Measurements from ENCODE around the gene UBE2I.

The UBE2I gene

DNA sequence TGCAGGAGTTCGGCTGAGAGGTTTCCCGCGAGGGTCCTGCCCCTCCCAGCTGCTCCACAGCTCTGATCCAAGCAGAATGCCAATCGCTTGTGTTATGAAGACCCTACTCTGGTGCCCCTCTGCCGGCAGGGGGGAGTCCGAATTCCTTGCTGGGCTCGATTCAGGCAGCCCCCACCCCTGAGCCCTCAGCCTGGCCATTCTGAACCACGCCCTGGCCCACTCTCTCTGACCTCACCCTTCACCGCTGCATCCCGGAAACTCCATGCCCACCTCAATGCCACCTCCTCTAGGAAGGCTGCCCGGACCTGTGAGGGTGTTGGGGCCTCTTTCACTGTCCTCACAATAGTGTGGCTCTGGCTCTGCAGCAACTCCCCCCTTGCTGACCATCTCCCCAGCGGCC is 7.9 kb upstream of the UBE2I start:
- TF ChIP-seq EZH2 (IDR thresholded peaks at IDR 0.05; ENCODE audit: borderline replicate concordance, low read depth, low read length, severe bottlenecking) = no peak
- TF ChIP-seq, protein P1, sequence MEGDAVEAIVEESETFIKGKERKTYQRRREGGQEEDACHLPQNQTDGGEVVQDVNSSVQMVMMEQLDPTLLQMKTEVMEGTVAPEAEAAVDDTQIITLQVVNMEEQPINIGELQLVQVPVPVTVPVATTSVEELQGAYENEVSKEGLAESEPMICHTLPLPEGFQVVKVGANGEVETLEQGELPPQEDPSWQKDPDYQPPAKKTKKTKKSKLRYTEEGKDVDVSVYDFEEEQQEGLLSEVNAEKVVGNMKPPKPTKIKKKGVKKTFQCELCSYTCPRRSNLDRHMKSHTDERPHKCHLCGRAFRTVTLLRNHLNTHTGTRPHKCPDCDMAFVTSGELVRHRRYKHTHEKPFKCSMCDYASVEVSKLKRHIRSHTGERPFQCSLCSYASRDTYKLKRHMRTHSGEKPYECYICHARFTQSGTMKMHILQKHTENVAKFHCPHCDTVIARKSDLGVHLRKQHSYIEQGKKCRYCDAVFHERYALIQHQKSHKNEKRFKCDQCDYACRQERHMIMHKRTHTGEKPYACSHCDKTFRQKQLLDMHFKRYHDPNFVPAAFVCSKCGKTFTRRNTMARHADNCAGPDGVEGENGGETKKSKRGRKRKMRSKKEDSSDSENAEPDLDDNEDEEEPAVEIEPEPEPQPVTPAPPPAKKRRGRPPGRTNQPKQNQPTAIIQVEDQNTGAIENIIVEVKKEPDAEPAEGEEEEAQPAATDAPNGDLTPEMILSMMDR (IDR thresholded peaks at IDR 0.05; ENCODE audit: borderline replicate concordance, extremely low read depth, low read length, poor library complexity, severe bottlenecking) = no peak
- Histone ChIP-seq H3K9ac (ENCODE audit: low read depth, low read length) (no peak overlapping the region), H4K20me1 (ENCODE audit: insufficient read depth, low read length) (0 out of 2 replicates have a peak, but pooled peaks cover 2% of the 10 kb centered on the region), H3K79me2 (ENCODE audit: insufficient read depth, low read length) (no peaks in the 10 kb centered on the region), H3K4me1 (ENCODE audit: insufficient read depth, low read length) (peaks cover 13% of the 10 kb centered on the region), H3K27ac (ENCODE audit: low read length) (no peak overlapping the region), H3K4me2 (ENCODE audit: insufficient read depth, low read length) (no peak overlapping the region), H3K4me3 (ENCODE audit: low read depth in 1 of 2, low read length in 2 of 2) (no peak overlapping the region), H3K9me3 (ENCODE audit: insufficient read depth, low read length, severe bottlenecking) (no peaks in the 10 kb centered on the region), H2AFZ (ENCODE audit: low read depth, low read length) (no peak overlapping the region), H3K27me3 (ENCODE audit: insufficient read depth, low read length, poor library complexity) (no peaks in the 10 kb centered on the region), H3K36me3 (ENCODE audit: insufficient read depth, low read length) (no peaks in the 10 kb centered on the region)
- no peak for DNase-seq
- ATAC-seq (ENCODE audit: insufficient read depth, low read depth) = no peak

DNA sequence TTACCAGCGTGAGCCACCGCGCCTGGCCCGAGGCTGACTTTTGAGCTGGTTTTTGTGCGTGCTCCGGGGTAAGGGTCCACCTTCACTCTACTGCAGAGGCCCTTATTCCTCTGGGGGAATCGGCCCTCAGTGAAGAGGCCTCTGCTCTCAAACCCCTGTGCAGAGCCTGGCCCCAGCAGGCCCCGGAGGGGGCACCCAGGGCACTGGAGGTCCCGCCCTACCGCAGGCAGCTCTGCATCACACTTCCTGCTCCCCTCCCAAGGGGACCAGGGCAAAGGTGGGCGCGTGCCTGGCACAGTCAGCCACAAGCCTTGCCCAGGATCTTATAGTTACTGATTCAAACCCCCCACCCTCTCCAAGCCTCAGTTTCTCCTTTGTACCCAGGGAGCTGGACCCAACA is 3.6 kb upstream of the UBE2I start:
- H3K4me2 ChIP-seq (ENCODE audit: insufficient read depth, low read length) = no peak overlapping the region
- H3K4me3 ChIP-seq (ENCODE audit: low read depth in 1 of 2, low read length in 2 of 2) = no peak overlapping the region
- ATAC-seq (ENCODE audit: insufficient read depth, low read depth) (no peak), DNase-seq (peak; percentile 27)
- TF ChIP-seq, protein P1 (IDR thresholded peaks at IDR 0.05; ENCODE audit: borderline replicate concordance, extremely low read depth, low read length, poor library complexity, severe bottlenecking) = no peak
- TF ChIP-seq EZH2 (IDR thresholded peaks at IDR 0.05; ENCODE audit: borderline replicate concordance, low read depth, low read length, severe bottlenecking) = no peak
- H3K27me3 ChIP-seq (ENCODE audit: insufficient read depth, low read length, poor library complexity) = no peaks in the 10 kb centered on the region
- no peak overlapping the region for H3K27ac ChIP-seq (ENCODE audit: low read length)
- peaks cover 8% of the 10 kb centered on the region; the same call in 1 of the 2 replicates for H3K36me3 ChIP-seq (ENCODE audit: insufficient read depth, low read length)
- peaks cover 11% of the 10 kb centered on the region for H4K20me1 ChIP-seq (ENCODE audit: insufficient read depth, low read length)
- H3K9ac ChIP-seq (ENCODE audit: low read depth, low read length) = no peak overlapping the region
- no peak overlapping the region for H2AFZ ChIP-seq (ENCODE audit: low read depth, low read length)
- H3K4me1 ChIP-seq (ENCODE audit: insufficient read depth, low read length) = peaks cover 27% of the 10 kb centered on the region
- peaks cover 18% of the 10 kb centered on the region for H3K79me2 ChIP-seq (ENCODE audit: insufficient read depth, low read length)
- no peaks in the 10 kb centered on the region for H3K9me3 ChIP-seq (ENCODE audit: insufficient read depth, low read length, severe bottlenecking)

GRCh38 chr16:1306334-1306733 is 3.1 kb upstream of the UBE2I start:
- Histone ChIP-seq H3K36me3 (ENCODE audit: insufficient read depth, low read length) (peaks cover 13% of the 10 kb centered on the region), H3K9ac (ENCODE audit: low read depth, low read length) (no peak overlapping the region), H2AFZ (ENCODE audit: low read depth, low read length) (no peak overlapping the region), H3K79me2 (ENCODE audit: insufficient read depth, low read length) (peaks cover 23% of the 10 kb centered on the region), H3K9me3 (ENCODE audit: insufficient read depth, low read length, severe bottlenecking) (no peaks in the 10 kb centered on the region), H3K4me2 (ENCODE audit: insufficient read depth, low read length) (no peak overlapping the region), H3K27ac (ENCODE audit: low read length) (no peak overlapping the region), H4K20me1 (ENCODE audit: insufficient read depth, low read length) (peaks cover 16% of the 10 kb centered on the region), H3K27me3 (ENCODE audit: insufficient read depth, low read length, poor library complexity) (no peaks in the 10 kb centered on the region), H3K4me1 (ENCODE audit: insufficient read depth, low read length) (peaks cover 27% of the 10 kb centered on the region), H3K4me3 (ENCODE audit: low read depth in 1 of 2, low read length in 2 of 2) (no peak overlapping the region)
- TF ChIP-seq EZH2 (IDR thresholded peaks at IDR 0.05; ENCODE audit: borderline replicate concordance, low read depth, low read length, severe bottlenecking) = no peak
- TF ChIP-seq, protein P1 (IDR thresholded peaks at IDR 0.05; ENCODE audit: borderline replicate concordance, extremely low read depth, low read length, poor library complexity, severe bottlenecking) = no peak
- no peak for ATAC-seq (ENCODE audit: insufficient read depth, low read depth)
- no peak for DNase-seq
